NCI-H2029 (cell line): ENCODE data around the gene ARHGEF28.

Source experiments
- DNase-seq: peaks from one replicate; lab custom pipeline; 2025; lab: John Stamatoyannopoulos, UW

Gene ARHGEF28

GRCh38 chr5:73786043-73786831 is 160.2 kb downstream of the ARHGEF28 start:
- no peak for DNase-seq

- DNase-seq: no peak
Measured at GRCh38 chr5:73789851-73790281, 163.9 kb downstream of the ARHGEF28 start.

GRCh38 chr5:73791389-73791788 is 165.4 kb downstream of the ARHGEF28 start:
- DNase-seq: no peak

GRCh38 chr5:73792687-73793320 is 166.8 kb downstream of the ARHGEF28 start:
- DNase-seq: peak; percentile 19

DNA sequence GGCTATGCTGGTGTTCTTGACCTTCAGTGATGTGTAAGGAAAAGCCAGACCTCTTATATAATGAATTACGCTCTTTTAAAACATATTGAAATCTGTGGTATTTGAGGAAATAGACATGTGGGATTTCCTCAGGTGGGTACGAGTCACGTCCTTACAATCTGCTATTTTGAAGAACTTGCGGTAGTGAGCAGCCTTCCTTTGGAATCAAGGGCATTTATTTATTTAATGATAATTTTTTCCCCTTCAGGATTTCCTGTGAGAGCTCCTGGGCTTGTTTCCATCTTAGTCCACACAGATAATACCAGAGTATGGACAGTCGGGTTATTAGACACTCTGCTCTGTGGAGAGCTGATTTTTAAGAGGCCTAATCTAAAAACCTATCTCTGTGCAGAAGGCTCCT is 167.9 kb downstream of the ARHGEF28 start:
- DNase-seq: no peak

- DNase-seq: peak; percentile 44
Measured at GRCh38 chr5:73796164-73797131, 170.5 kb downstream of the ARHGEF28 start.

DNA sequence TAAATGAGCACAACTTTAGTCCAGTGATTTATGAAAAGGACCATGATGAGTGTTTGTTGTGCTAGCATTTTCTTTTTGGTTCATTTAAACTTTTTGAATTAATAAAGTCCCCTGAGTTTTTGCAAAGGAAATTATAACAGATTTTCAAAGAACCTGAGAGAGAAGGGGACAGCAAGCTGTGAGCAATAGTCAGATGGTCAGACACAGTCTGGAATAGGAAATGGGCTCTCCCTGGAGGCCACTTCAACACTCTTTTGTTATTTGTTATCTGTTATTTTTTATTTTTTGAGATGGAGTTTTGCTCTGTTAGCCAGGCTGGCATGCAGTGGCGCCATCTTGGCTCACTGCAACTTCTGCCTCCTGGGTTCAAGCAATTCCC is 171.1 kb downstream of the ARHGEF28 start:
- DNase-seq: no peak

GRCh38 chr5:73799401-73799972 is 173.5 kb downstream of the ARHGEF28 start:
- no peak for DNase-seq

GRCh38 chr5:73801686-73802085 is 175.7 kb downstream of the ARHGEF28 start:
- no peak for DNase-seq

GRCh38 chr5:73805449-73805848 is 179.5 kb downstream of the ARHGEF28 start:
- no peak for DNase-seq

DNA sequence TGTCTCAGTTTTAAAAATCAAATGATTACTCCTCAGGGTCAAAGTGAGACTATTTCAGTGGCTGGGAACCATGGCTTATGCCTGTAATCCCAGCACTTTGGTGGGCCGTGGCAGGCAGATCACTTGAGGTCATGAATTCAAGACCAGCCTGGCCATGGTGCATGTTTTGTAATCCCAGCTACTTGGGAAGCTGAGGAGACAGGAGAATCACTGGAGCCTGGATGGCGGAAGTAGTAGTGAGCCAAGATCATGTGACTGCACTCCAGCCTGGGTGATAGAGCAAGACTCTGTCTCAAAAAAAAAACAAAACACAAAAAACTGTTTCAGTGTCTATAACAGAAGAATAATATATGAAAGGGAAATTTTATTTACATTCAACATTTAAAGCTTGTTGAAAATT is 182.9 kb downstream of the ARHGEF28 start:
- no peak for DNase-seq

DNA sequence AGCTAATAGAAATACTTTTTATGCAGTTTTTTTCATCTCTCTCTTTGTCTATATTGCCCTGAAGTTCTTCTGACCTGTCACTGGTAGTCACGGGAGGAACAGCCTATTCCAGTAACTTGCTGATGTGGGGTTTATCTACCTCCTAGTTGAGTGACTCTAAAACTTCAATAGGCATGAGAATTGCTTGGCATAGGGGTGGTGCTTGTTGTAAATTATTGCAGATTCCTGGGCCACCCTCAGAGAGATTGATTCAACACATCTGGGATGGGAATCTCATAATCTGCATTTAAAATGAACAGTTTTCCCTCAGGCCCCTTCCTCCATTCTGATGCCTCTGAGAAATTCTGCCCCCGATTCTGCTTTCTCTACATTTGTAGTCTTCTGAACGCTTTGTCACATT is 184.4 kb downstream of the ARHGEF28 start:
- no peak for DNase-seq

DNA sequence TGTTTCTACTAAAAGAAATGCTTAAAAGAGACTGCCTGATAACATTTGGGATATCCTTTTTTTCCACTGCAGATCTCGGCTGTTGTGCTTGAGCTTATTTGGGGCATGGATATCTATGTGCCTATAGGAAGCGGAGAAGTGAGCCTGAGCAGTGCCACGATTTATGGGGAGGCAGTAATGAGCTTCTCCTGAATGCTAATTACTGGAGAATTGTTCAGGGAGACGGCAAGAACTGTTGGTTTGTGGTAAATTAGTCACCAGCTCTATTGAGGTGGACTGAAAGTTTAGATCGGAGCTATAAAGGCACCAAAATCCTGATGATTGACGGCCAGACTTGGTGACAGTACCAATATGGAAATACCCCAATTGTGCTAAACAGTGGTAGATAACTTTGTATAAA is 186.5 kb downstream of the ARHGEF28 start:
- no peak for DNase-seq

DNA sequence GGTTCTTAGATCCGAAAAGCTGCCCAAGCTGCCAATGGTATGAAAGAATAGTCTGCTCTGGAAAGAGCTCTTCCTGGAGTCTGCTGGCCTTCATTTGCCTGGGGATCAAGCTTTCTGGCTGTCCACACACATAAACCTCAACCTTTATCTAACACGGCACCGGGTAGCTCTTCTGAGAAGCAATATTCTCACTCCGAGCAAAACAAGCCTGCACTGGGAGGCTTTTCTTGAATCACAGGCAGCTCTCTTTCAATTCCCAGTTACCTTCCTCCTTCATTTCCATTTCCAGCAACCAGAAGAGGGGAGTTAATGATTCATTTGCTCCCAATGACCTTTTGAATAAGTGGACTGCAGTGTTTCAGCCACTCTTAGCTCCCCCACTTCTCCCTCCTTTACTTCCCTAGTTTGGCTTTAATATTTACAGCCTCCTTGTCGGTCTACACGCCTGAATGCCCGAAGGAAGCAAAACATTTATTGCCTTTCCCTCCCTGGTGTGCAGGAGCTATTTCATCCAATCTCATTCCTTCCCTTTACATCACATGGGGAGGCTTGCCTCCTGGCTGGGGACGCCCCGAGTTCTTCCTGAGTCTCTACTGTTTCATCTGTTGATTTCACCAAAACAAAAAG is 187.1 kb downstream of the ARHGEF28 start:
- no peak for DNase-seq

DNA sequence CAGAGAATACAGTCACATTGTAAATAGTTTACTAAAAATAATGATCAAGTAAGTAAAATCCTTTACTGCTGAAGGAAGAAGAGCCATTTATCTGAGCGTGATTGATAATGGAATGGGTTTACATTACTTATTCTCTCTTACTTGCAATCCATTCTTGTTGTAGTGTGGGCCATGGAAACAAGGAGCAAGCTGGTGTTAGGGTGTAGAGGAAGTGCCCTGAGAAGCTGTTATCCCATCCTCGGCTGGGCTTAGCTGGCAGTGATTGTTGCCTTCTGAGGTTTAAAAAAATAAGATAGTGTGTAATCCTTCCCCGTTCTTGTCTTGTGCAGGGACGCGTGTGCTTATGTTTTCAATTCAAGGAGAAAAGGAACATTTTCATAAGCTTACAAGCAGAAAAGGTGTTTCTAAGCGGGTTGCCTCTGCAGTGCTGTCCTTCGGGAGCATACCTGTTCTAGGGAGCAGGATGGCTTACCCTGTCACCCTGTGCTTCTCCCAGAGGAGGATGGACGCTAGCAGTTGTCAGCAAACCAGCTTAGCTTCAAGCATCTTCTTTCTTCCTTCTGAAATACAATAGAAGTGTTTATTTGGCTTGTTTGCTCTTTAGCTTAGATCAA is 188.3 kb downstream of the ARHGEF28 start:
- no peak for DNase-seq

GRCh38 chr5:73815631-73816030 is 189.6 kb downstream of the ARHGEF28 start:
- DNase-seq: no peak

- no peak for DNase-seq
Measured at GRCh38 chr5:73816656-73817420, 190.8 kb downstream of the ARHGEF28 start.

DNA sequence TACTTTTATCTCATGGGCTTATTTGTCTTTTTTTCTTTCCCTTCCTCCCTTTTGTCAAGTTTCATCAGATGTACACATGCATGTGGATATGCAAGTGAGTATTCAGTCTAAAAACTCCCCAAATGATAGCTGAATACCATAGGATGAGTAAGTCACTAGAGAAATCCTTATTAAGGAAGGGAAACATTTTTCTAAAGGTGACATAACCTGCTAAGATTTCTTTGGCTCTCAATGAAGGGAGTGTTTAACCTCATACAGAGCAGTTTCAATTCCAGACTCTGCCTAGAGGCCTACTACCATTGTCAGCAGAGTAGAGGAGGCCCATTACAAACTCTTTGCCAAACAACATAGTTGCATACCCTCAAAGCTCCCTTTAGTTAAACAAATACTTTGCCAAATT is 192.4 kb downstream of the ARHGEF28 start:
- DNase-seq: no peak

DNA sequence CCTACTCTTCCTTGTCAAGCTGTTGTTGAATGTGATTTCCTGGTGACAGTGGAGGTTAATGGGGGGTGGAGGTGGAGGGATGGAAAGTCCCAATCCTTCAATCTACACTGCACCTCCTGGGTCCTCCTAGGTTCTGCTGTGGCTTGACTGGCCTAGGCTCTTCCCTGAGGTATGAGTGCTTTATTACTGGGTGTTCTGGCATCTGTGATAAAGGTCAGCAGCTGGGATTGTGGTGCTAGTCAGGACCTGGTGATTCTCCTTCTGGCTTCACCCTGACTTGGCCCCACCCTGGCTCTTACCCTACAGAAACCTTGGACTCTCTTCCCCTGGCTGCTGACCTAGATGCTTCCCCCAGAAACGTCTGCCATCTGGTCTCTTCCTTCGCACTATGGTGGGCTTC is 194.3 kb downstream of the ARHGEF28 start:
- DNase-seq: no peak

- DNase-seq: no peak
Measured at GRCh38 chr5:73821003-73821402, 195.0 kb downstream of the ARHGEF28 start.
